ENCODE measurements around the gene GABRB2.

Gene GABRB2

GRCh38 chr5:161471211-161471950, 75.1 kb downstream of the GABRB2 start:
- DNase-seq (ENCODE audit: low read depth) = no peak

- DNase-seq (ENCODE audit: low read depth) = no peak
These were observed 78.8 kb downstream of the GABRB2 start for GRCh38 chr5:161467703-161468102.

GRCh38 chr5:161460741-161461140, 85.8 kb downstream of the GABRB2 start:
- DNase-seq (ENCODE audit: low read depth) = no peak

GRCh38 chr5:161446655-161447054, 99.9 kb downstream of the GABRB2 start:
- DNase-seq (ENCODE audit: low read depth) = no peak

DNA sequence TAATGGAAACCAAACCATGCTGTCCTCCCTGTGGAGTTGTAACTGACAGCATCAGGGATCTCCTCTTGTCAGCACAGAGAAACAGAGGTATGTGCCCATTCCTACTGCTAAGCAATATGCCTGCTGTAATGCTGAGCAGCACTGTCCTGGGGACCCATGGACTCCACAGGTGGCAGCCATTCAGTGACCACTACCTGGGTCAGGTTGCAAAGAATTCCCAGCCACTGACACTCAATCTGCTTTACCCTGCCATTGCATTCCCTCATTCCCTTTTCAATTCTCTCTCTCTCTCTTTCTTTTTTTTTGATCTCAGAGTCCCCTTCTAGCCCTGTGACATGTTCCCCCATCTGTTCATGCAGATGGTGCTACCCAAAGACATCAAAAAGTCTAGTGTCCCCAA, 104.1 kb downstream of the GABRB2 start:
- DNase-seq (ENCODE audit: low read depth) = no peak

GRCh38 chr5:161432798-161433197, 113.7 kb downstream of the GABRB2 start:
- no peak for DNase-seq (ENCODE audit: low read depth)

DNA sequence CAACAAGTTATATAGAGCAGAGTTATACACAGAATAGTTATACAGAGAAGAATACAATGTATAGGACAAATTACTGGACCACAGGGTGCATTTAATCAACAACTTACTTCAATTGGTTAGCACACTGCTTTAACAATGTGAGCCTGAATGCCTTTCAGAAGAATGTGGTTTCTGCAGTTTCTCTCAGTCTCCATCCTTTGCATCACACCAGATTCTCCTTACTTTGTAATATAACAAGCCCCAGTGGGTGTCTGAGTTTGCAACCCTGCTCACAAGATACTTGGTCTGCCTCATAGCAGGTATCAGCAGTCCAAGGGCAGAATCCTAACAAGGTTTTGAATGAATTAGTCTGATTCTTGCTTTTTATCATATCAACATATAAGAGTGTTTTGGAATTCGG, 114.6 kb downstream of the GABRB2 start:
- DNase-seq (ENCODE audit: low read depth) = no peak

DNA sequence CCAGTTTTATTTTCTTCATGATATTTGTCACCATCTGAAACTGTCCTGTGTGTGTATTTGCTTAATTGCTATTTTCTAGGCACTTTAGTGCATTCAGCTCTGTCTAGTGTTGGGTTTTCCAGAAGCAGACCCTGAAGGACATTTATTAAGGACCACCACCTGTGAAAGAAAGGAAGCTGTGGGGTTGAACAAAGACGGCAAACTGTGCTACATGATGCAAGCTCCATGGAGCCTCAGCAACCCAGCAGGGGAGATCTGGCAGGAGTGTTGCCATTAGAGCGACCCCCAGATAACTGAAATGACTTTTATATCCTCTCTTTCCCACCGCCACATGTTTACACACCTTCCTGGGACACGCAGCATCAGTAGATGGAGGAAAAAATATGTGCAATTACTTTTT, 125.5 kb downstream of the GABRB2 start:
- no peak for DNase-seq (ENCODE audit: low read depth)

DNA sequence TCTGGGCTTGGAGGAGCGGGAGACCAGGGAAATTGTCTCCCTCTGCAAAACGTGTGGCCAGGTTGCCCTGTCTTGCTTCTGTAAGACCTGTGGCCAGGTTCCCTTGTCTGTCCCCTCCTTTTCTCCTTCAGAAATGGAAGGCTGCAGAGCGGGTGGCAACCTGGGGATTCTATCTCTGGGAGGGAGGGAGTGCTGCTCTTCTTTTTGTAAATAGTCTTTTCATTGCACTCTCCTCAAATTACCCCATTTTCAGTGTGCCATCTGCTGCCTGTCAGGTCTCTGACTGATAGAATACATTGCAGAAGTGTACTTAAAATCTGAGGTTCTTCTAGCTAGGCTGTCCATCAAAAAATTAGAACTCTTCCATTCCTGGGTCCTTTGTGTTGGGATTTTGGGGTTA, 126.0 kb downstream of the GABRB2 start:
- DNase-seq (ENCODE audit: low read depth) = no peak

DNA sequence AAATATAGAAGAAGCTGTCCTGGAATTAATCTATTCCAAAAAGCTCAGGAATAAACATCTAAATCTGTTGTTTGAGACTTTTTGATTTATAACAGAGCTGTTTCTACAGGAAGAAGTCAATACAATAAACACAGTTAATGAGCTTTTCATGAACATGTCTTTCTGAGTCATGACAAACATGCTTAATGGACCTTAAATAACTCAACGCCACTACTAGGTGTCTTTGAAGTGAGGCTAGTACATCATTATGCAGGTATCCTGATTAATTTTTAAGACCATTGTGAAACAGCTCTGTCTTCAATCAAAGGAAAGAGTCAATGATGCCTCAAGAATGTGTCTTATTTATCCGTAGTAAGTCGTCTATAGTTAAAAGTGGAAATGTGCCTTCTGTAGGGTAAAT, 131.6 kb downstream of the GABRB2 start:
- DNase-seq (ENCODE audit: low read depth) = no peak

DNA sequence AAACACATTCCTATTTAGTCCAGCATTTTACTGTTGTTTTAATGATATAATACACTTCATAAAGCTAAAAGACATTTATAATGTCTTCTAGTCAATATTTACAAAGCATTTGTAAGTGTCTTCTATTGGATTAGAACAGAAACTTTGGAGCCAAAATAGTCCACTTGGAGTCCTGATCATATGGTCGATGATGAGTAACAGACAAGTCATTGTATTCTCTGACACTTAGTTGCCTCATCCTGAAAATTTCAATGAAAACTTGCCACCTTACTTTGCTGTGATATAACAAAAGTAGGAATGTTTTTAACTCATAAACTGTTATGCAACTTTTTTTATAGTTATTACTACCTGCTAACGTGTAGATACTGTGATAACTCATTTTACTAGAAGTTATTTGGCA, 132.5 kb downstream of the GABRB2 start:
- no peak for DNase-seq (ENCODE audit: low read depth)

DNA sequence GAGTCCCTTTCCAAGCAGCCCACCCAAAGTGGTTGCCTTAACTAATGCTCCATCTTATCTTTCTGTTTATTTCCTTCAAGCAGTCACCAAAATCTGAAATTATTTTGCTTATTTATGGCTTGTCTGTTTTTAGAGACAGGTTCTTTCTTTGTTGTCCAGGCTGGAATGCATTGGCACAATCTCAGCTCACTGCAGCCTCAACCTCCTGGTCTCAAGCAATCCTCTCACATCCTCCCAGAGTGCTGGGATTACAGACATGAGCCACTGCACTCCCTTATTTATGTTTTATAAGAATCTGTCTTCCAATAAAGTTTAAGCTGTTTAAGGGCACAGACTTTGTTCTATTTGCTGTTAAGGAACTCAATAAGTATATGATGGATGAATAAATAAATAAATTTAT, 133.7 kb downstream of the GABRB2 start:
- no peak for DNase-seq (ENCODE audit: low read depth)

DNA sequence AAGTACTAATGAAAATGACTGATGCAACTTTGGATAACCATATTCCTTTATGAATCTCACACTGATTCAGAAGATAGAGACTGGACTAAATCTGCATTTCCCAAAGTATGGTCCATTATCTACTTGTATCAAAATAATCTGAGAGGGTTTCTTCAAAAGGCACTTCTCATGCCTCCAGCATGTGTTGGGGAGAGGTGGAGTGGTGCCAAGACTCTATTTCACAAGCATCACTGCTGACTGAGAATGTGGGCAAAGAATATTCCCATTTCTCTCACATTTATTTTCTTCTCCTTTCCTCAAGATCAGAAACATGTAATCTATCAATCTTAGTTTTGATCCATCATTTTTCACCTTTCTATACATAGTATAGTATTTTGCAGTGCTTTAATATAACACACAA, 135.4 kb downstream of the GABRB2 start:
- DNase-seq (ENCODE audit: low read depth) = no peak

DNA sequence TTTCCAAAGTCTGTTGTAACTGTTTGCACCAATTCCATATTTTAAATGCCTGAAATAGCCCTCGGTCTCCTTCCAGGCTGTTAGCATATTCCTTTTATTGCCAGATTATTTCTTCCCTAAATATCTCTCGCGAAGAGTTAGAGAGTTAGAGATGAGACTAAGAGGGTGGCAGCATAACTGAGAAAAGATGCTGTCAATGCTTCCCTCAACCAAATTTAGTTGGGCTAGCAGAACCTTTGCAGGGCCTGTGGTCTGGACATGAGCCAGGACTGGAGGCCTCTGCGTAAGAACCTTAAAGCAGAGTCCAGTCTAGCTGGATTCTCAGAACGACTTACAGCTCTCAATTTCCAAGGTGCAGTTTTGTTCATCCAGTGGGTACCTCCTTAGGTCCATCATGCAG, 135.9 kb downstream of the GABRB2 start:
- DNase-seq (ENCODE audit: low read depth) = no peak

GRCh38 chr5:161409471-161409870, 137.1 kb downstream of the GABRB2 start:
- no peak for DNase-seq (ENCODE audit: low read depth)

- no peak for DNase-seq (ENCODE audit: low read depth)
These were observed 139.6 kb downstream of the GABRB2 start for GRCh38 chr5:161406880-161407279.

GRCh38 chr5:161403996-161404395, 142.5 kb downstream of the GABRB2 start:
- no peak for DNase-seq (ENCODE audit: low read depth)

- no peak for DNase-seq (ENCODE audit: low read depth)
These were observed 143.4 kb downstream of the GABRB2 start for GRCh38 chr5:161403121-161403520.

DNA sequence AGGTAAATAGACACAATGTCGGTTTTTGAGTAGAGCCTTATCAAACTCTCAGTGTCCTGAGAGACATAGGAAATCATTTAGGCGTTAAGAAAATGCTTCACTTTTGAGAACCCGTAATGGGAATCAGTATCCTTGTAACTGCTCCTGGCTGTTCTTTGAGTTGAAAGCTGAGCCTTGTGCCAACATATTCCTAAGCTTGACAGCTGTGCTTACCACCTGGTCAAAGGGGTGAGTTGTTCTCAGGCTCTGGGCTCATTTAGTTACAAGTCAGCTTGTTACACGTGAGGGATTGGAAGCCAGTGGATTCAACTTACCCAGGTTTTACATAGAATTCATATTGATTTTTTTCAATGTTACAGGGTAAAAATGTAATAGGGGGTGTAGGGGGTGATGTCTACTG, 145.9 kb downstream of the GABRB2 start:
- DNase-seq (ENCODE audit: low read depth) = no peak

- no peak for DNase-seq (ENCODE audit: low read depth)
These were observed 146.4 kb downstream of the GABRB2 start for GRCh38 chr5:161399996-161400562.

- no peak for DNase-seq (ENCODE audit: low read depth)
These were observed 149.1 kb downstream of the GABRB2 start for GRCh38 chr5:161397448-161397847.

DNA sequence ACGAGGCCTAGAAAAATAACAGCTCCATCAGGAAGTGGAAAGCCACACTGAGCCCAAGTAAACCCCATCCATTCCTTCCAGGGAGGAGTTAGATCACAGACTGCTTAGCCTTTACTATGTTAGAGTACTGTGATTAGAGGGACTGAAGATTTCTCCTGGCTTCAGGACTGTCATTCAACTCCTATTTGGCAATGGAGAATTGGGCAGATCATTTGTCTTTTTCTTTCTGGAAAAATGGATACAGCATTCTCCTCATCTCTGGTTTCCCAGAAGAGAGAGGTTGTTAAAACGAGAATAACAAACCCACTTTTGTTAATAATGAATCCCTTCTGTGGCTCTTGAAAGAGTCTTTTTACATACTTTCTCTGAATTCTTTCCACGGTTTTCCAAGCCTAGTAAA, 150.4 kb downstream of the GABRB2 start:
- no peak for DNase-seq (ENCODE audit: low read depth)

GRCh38 chr5:161391724-161392123, 154.8 kb downstream of the GABRB2 start:
- no peak for DNase-seq (ENCODE audit: low read depth)

DNA sequence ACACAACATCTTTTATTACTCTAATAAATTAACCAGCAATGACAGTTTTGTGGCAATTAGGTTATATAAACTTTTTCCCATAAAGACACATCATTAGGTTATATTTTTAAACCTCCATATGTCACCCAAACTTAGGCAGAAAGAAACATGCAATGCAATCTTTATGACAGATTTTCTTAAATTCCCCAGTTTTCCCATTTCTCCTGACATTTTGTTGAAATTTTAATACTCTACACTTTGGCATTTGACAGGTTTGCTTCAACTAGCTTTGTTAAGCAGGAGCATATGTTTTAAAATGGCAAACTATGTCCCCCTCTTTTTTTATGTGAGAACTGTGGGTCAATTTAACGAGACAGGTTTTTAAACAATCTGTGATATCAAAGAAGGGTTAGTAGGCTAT, 155.5 kb downstream of the GABRB2 start:
- no peak for DNase-seq (ENCODE audit: low read depth)

Data from activated T-cell treated with anti-CD3 and anti-CD28 coated beads for 48 hours (primary cell).